ENCODE data around the gene KCNJ2.

GRCh38 chr17:70185285-70185684 is 16.0 kb downstream of the KCNJ2 start:
- TF ChIP-seq POLR2A (IDR thresholded peaks at IDR 0.05) (no peak), CTCF (IDR thresholded peaks at IDR 0.05) (no peak)
